ENCODE measurements around the gene STAT3. TPM values are rescaled to one million over a fixed set of nuclear protein-coding genes. Genes with fewer than 3 reads are reported as not detected.

The STAT3 gene
- total and polyA plus RNA-seq, 9 of the 15 experiments (the other 6 are each of a cell fraction or from before 2014, with no cell fraction given), result 90.0 to 179 (median 114) TPM

DNA sequence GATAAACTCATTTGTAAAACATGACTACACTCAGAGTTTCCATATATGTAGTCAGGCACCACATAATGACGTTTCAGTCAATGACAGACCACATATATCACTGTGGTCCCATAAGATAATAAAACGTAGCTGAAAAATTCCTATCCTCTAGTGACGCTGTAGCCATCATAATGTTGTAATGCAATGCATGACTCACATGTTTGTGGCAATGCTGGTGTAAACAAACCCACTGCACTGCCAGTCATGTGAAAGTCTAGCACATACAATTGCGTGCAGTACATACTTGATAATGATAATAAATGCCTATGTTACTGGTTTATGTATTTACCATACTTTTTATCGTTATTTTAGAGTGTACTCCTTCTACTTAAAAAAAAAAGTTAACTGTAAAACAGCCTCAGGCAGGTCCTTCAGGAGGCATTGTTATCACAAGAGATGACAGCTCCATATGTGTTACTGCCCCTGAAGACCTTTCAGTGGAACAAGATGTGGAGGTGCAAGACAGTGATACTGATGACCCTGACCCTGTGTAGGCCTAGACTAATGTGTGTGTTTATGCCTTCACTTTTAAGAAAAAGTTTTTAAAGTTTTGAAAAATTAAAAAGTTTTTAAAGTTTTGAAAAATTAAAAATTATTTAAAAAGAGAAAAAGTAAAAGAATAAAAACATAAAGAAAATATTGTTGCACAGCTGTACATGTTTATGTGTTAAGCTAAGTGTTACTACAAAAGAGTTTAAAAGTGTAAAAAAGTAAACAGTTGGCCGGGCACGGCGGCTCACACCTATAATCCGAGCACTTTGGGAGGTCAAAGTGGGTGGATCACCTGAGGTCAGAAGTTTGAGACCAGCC, 121.1 kb downstream of the STAT3 start (continued):
- 0 out of 4 replicates have a peak, but pooled peaks of 1 of the 2 experiments have one; percentile 7 for TF ChIP-seq NRF1 (conservative IDR thresholded peaks at IDR 0.05 in 1 of 2, IDR thresholded peaks at IDR 0.05 in 1 of 2)
- TF ChIP-seq, protein P1, sequence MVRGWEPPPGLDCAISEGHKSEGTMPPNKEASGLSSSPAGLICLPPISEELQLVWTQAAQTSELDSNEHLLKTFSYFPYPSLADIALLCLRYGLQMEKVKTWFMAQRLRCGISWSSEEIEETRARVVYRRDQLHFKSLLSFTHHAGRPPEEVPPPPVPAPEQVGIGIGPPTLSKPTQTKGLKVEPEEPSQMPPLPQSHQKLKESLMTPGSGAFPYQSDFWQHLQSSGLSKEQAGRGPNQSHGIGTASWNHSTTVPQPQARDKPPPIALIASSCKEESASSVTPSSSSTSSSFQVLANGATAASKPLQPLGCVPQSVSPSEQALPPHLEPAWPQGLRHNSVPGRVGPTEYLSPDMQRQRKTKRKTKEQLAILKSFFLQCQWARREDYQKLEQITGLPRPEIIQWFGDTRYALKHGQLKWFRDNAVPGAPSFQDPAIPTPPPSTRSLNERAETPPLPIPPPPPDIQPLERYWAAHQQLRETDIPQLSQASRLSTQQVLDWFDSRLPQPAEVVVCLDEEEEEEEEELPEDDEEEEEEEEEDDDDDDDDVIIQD (CRISPR knock-in tag; IDR thresholded peaks at IDR 0.05), result no peak
- TF ChIP-seq, protein P2, sequence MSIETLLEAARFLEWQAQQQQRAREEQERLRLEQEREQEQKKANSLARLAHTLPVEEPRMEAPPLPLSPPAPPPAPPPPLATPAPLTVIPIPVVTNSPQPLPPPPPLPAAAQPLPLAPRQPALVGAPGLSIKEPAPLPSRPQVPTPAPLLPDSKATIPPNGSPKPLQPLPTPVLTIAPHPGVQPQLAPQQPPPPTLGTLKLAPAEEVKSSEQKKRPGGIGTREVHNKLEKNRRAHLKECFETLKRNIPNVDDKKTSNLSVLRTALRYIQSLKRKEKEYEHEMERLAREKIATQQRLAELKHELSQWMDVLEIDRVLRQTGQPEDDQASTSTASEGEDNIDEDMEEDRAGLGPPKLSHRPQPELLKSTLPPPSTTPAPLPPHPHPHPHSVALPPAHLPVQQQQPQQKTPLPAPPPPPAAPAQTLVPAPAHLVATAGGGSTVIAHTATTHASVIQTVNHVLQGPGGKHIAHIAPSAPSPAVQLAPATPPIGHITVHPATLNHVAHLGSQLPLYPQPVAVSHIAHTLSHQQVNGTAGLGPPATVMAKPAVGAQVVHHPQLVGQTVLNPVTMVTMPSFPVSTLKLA (conservative IDR thresholded peaks at IDR 0.05), result peak; percentile 89 to 94
- TF ChIP-seq XRCC4 (IDR thresholded peaks at IDR 0.05; ENCODE audit: extremely low read depth, insufficient read depth, insufficient read length), result no peak
- TF ChIP-seq ATF1 (CRISPR knock-in tag; IDR thresholded peaks at IDR 0.05), result no peak; the same call in 1 of the 2 replicates
- TF ChIP-seq ATF1 (tag; IDR thresholded peaks at IDR 0.05), result peak; percentile 98
- peak; percentile 55 for TF ChIP-seq FOS (IDR thresholded peaks at IDR 0.05; ENCODE audit: extremely low read depth, insufficient read length)
- peak; percentile 98 for TF ChIP-seq FOXP1 (CRISPR knock-in tag; IDR thresholded peaks at IDR 0.05)
- TF ChIP-seq ZNF384 (IDR thresholded peaks at IDR 0.05; ENCODE audit: low read depth, low read length), result peak; percentile 66; the same call in 1 of the 2 replicates
- peak; percentile 89 for TF ChIP-seq SOX6 (IDR thresholded peaks at IDR 0.05)
- TF ChIP-seq, protein P3, sequence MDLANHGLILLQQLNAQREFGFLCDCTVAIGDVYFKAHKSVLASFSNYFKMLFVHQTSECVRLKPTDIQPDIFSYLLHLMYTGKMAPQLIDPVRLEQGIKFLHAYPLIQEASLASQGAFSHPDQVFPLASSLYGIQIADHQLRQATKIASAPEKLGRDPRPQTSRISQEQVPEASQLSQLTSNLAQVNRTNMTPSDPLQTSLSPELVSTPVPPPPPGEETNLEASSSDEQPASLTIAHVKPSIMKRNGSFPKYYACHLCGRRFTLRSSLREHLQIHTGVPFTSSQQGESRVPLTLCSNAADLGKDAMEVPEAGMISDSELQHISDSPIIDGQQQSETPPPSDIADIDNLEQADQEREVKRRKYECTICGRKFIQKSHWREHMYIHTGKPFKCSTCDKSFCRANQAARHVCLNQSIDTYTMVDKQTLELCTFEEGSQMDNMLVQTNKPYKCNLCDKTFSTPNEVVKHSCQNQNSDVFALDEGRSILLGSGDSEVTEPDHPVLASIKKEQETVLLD (IDR thresholded peaks at IDR 0.05), result no peak; the same call in 1 of the 2 replicates
- peak; percentile 85 for TF ChIP-seq MTA2 (IDR thresholded peaks at IDR 0.05; ENCODE audit: low read depth)
- peak; percentile 68 for TF ChIP-seq SUPT5H (IDR thresholded peaks at IDR 0.05)
- 0 out of 2 replicates have a peak, but pooled peaks have one; percentile 6 for TF ChIP-seq GATAD2B (IDR thresholded peaks at IDR 0.05; ENCODE audit: borderline replicate concordance)
- peak; percentile 92 for TF ChIP-seq CBFA2T3 (IDR thresholded peaks at IDR 0.05)
- TF ChIP-seq LARP7 (IDR thresholded peaks at IDR 0.05), result no peak
- no peak for TF ChIP-seq CCNT2 (IDR thresholded peaks at IDR 0.05; ENCODE audit: borderline replicate concordance, extremely low read depth, insufficient read length, low read depth, low read length)
- peak; percentile 66 for TF ChIP-seq STAT5A (IDR thresholded peaks at IDR 0.05; ENCODE audit: borderline replicate concordance, low read length)
